ENCODE results near the gene CD59.

CD59 gene, protein sequence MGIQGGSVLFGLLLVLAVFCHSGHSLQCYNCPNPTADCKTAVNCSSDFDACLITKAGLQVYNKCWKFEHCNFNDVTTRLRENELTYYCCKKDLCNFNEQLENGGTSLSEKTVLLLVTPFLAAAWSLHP

DNA sequence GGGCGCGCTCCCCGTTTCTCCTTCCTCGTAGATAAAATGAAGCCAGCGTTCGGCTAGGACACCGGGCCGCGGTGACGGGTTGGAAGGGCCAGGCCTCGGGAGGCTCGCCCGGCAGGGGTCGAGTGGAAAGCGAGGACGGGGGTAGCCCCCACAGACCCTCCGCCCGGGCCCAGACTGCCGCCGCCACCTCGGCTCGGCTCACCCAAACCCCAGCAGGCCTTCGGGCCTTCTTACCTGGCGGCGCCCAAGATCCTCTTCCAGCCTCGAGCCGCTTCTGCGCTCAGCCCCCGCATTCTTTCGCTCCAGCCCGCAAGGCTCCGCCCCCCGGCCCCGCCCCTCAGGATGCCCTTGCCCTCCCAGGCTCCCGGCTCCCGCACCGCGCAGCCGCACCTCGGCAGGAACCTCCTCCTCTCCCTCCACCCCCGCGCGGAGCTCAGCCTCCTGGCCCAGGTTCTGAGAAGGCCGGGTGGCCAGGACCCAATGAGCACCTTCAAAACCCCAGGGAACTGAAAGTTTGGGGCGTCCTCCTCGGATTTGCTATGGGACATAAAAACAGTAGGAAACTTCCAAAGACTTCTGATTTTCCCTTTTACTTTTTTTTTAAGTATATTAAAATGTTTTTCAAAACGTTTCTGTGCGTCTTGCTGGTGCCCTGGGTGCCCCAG lies at the start of gene CD59:
TSS of gene CD59 (minus strand) at position 276 of the 665 bp plus-strand sequence. CDS start 13,978 bp downstream, outside the sequence.
- peak; percentile 98 for DNase-seq (ENCODE audit: low read depth, low spot score)

DNA sequence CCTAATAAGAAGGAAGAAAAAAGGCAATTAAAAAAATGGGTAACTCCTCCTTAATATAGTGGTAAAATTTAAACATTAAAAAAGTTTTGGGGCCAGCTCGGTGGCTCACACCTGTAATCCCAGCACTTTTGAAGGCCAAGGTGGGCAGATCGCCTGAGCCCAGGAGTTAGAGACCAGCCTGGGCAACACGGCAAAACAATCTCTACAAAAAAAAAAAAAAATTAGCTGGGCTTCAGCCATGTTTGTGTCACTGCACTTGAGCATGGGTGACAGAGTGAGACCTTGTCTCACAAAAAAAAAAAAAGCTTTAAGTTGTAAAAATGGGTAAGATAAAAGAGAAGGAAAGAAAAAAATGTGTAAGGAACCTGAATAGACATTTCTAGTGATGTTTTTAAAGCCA lies 49.4 kb upstream of the CD59 start:
- no peak for DNase-seq (ENCODE audit: low read depth, low spot score)

- peak; percentile 93 for DNase-seq (ENCODE audit: low read depth, low spot score)
These were observed 43.8 kb upstream of the CD59 start for GRCh38 chr11:33779849-33780528.

- DNase-seq (ENCODE audit: low read depth, low spot score), result peak; percentile 79
These were observed 42.5 kb upstream of the CD59 start for GRCh38 chr11:33778675-33779074.

DNA sequence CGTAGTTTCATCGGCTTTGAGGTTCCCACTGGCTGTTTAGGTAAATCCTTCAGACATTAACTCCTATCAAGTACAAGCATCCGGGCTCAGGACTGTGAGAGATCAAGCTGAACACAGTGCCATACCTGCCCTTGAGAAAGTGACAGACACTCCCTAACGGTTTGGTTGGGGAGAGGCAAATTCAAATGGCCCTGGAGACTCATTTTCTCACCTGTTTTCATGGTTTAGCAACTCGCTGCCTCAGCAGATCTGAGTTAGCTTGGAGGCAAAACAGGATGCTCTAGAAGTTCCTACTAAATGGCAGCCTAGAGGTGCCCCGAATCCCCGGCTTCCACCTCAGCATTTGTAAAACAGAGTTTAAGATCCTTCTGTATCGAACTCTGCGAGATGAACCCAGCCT lies 41.7 kb upstream of the CD59 start:
- DNase-seq (ENCODE audit: low read depth, low spot score), result no peak

DNA sequence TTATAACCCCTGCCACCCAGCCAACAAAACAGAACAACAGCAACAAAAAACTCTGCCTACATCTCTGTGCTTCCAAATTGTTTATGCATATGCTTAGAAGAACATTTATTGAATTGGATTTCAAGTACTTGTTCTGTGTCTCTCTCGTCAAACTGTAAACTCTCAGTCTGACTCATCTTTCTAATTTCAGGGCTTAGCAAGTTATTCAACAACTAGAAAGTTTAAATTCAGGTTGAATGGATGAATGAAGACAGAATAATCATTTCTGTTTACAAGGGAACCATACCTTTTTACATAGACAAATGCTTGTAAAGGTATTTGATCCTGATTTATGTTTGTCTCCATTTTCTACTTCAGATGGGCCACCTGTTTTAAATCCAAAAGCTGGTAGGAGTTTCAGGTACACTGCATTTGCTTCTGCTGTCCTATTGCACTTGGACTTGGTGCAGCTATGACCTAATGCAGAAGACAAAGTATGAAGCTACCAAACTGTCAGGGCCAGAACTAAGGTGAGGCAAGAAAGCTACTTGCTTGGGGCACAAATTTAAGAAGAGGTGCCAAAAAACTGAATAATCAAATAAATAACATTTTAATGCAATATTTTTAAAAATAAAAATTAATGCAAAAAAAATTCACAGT lies 39.7 kb upstream of the CD59 start:
- DNase-seq (ENCODE audit: low read depth, low spot score), result no peak

DNA sequence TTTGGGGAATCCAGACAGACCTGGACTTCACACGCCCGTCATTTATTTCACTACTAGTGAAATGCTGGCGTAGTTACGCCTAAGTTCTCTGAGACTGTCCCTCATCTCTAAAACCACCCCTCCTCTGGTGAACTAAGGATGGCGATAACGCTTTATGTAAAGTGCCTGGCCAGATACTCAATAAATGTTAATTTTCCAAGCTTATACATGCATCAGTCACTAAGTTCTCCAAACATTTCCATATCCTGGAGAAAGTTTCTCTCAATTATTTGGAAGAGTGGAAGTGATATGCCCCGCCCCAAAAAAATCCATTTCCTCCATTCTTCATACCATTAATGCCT lies 39.2 kb upstream of the CD59 start:
- no peak for DNase-seq (ENCODE audit: low read depth, low spot score)

GRCh38 chr11:33774736-33775466 lies 38.7 kb upstream of the CD59 start:
- DNase-seq (ENCODE audit: low read depth, low spot score), result no peak

DNA sequence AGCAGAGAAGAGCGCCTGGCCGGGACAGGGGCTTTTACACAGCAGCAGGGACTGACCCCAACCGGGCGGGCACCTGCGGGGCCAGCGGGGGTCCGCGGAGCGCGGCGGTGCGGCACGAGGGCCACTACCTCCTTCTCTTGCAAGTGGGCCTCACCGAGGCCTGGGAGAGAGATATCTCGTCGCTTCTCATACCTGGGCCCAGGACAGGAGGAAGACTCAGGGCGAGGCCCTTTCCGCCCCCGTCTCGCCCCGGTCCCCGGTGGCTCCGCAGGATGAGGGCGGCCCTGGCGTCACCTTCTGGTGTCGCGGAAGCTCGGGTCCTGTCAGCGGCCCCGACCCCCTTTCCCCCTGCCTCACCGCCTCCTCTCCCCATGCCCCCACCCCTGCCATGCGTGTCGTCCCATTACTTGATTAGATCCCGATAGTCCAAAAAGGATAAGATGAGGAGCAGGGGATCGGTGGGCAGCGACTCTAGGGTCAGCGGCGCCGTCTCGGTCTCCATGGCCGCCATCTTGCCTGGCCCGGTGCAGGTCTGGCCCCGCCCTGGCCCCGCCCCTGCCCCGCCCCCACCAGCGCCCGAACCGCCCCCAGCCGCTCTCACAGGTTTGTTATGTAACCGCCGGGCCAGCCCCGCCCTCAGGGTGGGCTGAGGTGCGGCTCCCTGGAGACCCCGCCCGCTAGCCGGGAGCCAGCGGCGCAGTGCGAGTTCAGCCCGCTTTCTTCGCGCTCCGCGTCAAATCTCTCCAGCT lies 37.9 kb upstream of the CD59 start, which contains the start of gene FBXO3:
TSS of gene FBXO3 (minus strand) at position 534 of the 749 bp plus-strand sequence. CDS start at position 511, 23 bp downstream.
- peak; percentile 94 for DNase-seq (ENCODE audit: low read depth, low spot score)

DNA sequence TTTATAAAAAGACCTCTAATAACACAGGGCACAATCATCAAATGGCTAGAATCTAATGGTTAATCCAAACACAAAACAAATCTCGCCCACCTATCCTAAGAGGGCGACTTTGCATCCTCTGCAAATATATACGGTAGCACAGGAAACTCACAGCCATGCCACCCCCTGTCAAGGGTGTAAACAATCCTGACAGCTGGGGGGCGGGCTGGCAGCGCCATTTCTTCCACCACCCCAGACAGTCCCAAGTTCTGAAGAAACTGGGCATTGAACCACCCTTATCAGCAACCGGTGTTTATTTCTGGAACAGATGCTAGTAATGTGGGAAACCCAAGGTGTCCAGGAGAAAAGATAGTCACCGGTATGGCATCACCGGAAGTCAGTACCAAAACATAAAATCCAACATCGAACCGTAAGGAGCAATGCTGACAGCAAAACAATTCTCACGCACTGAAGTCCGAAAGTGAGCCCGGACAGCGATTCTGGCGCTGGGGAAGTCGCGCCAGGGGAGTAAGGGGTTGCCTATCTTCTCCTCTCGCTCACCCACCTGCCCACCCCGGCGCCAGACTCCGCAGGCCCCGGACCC lies 37.3 kb upstream of the CD59 start:
- peak; percentile 42 for DNase-seq (ENCODE audit: low read depth, low spot score)

- no peak for DNase-seq (ENCODE audit: low read depth, low spot score)
These were observed 36.6 kb upstream of the CD59 start for GRCh38 chr11:33772870-33773269.

DNA sequence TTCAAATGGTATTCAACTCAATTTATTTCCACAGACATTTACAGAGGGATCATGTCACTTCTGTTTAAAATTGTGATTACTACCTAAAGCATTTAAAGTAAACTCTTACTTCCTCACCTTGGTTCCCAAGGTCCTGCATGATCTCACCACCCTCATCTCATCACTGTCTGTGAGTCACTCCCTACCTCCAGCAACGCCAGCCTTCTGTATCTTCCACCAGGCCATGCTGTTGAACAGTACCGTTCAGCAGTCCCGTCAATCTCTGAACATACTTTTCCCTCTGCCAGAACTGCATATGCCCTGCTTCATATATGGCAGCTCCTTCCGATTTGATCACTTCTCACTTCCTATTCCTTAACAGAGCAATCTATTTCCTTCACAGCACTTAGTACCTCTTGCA lies 36.1 kb upstream of the CD59 start:
- DNase-seq (ENCODE audit: low read depth, low spot score), result peak; percentile 13

- DNase-seq (ENCODE audit: low read depth, low spot score), result no peak
These were observed 34.0 kb upstream of the CD59 start for GRCh38 chr11:33770236-33770635.

DNA sequence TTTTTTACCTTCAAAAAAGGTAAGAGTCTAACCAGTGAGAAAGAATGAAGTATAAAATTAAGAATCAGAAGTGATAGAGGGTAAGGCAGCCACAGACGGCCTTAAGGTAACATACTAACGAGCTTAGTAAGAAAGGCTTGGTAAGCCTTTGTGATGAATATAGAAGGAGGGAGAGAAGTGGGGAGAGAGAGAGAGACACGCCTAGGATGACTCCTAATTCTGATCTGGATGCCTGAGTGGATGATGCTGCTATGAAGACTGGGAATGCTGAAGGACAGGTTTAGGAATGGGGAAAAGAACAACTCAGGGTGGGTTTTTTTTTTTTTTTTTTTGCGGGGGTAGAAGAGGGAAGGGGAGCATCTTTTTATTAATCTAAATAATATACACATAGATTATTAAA lies 33.3 kb upstream of the CD59 start:
- no peak for DNase-seq (ENCODE audit: low read depth, low spot score)

GRCh38 chr11:33767624-33768023 lies 31.4 kb upstream of the CD59 start:
- DNase-seq (ENCODE audit: low read depth, low spot score), result no peak

DNA sequence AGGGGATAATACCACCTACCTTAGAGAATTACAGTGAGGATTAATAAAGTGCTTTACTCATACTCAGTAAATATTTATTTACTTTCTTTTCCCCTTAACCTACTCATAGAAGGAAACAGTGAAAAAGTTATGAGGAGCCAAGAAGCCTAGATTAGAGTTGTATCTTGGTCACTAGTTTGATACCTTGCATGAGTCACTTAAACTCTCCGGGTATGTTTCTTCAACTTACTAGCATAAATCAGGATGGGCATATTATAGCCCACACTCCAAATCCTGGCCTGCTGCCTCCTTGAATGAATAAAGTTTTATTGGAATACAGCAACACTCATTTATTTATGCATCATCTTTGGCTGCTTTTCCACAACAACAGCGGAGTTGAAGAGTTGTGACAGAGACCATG lies 29.9 kb upstream of the CD59 start:
- no peak for DNase-seq (ENCODE audit: low read depth, low spot score)

DNA sequence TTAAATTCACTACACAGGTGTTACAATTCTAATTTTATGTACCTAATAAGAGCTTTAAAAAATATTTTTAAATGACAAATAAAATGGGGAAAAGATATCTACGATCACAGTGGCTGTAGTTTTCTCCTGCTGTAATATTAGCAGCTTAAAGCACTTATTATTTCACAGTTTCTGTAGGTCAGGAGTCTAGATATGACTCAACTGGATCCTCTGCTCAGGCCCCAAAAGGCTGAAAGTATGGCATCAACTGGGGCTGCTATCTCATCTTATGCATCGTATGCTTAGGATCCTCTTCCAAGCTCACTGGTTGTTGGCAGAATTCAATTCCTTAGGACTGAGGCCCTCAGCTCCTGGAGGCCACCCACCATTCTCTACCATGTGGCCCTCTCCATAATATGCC lies 25.2 kb upstream of the CD59 start:
- no peak for DNase-seq (ENCODE audit: low read depth, low spot score)

- DNase-seq (ENCODE audit: low read depth, low spot score), result peak; percentile 88
These were observed 17.2 kb upstream of the CD59 start for GRCh38 chr11:33753304-33753967.

DNA sequence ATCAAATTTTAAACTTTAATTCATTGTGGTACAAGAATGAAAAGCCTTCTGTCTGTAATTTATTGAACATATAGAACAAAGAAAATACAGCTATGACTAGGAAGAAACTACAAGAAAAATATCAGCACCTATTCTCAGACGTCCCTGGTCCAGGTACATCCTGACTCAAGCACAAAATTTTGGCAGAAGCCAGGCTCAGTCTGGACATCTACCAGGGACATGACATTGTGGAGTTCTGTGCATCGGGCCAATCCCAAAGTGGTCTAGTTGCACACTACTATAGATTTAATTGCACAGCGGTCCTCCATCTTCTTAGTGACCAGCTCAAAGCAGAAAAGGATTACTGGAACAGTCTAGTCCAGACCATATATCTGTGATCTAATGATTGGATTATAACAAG lies 15.7 kb upstream of the CD59 start:
- DNase-seq (ENCODE audit: low read depth, low spot score), result no peak

DNA sequence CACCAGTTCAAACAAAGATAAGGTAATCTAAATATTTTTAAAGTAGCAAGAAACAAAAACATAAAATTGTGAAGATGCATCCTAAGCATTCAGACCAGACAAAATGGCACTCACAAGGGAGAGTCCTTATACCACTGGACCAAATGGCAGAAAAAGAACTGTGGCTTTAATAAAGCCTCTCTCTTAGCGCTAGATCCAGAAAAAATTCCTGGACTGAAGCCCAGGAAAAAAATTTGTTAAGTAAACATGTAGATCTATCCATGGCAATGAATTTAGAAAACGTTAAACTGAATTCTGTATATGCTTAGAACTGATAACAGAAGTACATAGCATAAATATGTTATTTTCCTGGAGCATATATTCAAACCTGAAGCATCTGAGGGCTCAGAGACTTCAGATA lies 11.8 kb upstream of the CD59 start:
- peak; percentile 46 for DNase-seq (ENCODE audit: low read depth, low spot score)
